Activated T-cell treated with anti-CD3 and anti-CD28 coated beads, Interleukin-2, amount 50 U/mL, for 48 hours (primary cell): ENCODE measurements around the gene GBX2.

Experiments
- DNase-seq, 2 experiments: peaks; one replicate each; pipeline ENCODE4 v3.0.0-alpha.2; 2020

Gene GBX2

DNA sequence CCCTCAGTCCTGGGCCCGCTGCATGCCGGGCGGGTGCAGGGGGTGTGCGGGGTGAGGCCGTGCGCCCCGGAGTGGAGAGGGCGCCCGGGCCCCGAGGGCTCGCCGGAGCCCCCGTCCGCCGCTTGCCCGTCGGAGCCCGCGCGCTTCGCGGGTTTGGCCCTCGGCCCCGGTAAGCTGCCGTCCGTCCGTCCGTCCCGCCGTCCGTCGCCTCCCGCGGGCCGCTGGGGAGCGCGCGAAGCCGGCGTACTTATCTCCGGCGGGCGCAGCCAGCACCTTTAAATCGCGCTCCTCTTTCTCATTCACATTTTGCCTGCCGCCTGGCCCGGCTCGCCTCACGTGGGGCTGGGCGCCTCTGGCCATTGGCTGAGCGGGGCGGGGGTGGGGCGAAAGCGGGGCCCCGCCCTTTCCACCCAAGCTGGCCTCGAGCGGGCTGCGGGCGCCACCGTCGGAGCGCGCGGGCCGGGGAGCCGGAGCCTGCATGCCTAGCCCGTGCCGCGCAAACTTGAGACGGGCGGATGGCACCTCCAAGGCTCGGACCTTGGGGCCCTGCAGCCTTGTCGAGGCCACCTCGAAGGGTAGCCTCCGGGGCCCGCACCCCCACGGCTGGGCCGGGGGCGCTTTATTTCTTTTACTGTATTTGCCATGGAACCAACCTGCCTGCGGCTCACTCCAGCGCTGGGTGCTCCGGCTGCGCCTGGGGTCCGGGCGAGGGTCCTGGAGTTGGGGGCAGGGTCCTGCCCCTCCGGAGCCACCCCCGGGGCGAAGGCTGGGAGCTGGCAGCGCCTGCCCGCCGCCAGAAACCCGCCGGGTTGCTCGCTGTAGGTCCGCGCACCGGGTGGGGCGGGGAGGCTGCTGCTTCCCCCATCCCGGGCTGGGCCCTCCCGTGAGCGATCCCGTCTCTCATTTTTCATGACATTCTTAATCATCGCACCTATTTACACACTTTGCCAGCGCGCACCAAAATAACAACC is at the start of gene GBX2:
Gene GBX2, minus strand, starts transcription at position 277 of the 971 bp plus-strand sequence. CDS start 415 bp downstream, outside the sequence.
- DNase-seq: peak; percentile 45 to 51

DNA sequence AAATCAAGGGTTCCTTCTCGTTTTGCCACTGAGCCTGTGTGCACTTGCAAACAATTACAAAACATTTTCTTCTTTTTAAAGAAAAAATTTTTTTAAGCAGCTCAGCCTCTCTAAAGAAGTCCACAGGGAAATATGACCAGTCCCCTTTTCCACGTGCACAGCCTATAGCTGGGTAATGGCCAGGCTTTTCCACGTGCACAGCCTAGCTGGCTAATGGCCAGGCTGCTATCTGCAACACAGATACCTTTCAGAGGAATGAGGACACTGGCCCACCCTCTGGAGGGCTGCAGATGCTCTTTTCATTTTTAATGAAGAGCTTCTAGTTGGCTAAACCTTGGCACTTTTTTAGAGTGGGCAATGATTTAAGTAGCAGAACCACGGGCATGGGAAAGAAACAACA is 49.7 kb upstream of the GBX2 start:
- no peak for DNase-seq

DNA sequence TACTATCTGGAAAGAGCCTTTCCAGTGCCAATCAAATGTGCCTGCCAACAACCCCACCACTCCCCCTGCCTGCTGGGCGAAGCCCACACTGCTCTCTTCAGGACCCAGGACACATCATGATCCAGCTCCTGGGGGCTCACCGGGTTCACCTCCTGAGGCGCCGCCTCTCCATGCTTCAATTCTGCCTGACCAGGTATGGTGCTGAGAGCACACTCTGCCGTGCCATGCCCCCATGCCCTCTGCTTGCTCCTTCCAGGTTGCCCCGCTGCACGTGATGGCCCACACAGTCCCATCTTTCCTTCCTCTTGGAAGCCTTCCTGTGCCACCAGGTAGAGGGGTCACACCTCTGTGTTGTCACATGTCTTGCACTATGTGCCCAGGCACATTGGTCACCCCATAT is 48.5 kb upstream of the GBX2 start:
- DNase-seq: no peak

DNA sequence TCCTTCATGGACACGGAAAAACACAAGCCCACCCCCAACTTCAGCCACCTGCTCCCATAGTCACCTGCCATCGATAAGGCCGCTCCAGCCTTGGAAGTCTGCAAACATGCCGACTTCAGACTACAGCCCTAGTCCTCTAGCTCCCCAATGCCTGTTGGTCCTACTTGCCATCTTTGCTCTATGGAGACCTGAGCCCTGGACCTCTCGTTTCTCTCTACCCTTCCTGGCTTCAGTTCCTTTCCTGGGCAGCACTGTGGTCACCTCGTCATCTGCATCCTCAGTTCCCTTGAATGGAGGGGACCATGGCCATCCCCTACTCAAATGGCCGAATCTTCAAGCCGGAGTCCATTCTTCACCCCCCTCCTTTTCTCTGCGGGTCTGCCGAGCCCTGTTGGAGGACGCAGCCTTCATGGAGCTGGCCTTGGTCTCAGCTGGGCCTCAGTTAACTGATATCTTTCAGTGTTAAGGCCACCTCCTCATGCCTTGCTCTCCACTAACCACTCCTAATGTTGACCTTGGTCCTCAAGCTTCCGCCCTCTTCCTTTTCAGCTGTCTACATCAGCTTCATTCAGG is 47.7 kb upstream of the GBX2 start:
- no peak for DNase-seq

DNA sequence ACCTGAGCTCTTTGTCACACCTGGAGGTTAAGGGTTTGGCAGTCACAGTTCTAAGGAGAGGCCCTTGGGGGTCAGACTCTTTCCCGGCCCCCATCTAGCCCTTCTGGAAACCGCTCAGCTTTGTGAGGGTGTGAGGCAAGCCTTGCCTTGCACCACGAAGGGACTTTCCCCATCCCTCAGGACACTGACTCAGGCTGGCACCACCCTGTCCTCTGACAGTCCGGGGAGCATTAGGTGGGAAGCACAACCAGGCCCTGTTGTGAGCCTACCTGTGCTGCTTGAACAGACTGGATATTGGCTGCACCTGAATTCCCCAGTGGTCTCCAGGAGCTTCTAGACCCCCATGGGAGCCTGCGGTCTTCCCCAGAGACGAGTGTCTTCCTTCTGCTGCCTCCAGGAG is 47.0 kb upstream of the GBX2 start:
- DNase-seq: no peak

DNA sequence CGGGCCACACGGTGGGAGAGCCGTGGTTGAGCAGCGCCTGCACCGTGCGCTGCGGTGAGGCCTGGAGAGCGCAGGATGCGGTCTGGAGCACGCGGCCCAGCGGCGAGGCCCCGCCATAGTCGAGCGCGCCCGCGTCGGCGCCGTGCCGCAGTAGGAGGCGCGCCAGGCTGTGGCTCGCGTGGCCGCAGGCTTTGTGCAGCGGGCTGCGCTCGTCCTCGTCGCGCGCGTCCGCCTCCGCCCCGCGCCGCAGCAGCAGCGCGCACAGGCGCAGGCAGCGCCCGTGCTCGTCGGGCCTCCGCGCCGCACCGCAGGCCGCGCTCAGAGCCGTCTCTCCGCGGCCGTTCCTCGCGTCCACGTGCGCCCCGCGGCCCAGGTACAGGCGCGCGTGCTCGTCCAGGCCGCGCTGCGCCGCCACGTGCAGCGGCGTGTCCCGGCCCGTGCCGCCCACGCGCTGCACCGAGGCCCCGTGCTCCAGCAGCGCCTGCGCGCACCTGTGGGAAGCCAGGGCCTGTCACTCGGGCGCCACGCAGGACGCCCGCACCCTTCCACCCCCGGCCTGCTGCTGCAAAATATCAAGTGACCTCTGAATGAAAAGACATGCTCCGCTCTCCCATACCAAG is 46.3 kb upstream of the GBX2 start:
- no peak for DNase-seq

DNA sequence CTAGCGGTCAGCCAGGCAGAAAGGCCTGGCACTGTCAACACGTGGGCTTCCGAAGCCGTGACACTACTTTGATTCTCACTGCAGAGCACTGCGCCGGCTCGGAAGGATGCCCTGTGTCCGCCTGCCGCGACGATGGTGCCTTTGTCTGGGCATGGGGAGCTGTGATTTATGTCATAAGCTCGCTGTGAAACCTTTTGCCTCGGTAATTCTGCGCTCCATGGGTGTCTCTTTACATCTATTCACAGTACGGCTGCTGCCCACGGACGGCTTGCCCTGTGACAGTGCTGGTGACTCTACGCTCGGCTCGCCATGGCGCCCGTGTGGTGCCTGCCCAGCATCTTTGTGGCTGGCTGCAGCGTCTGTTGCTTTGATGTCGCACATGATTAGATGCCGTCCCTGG is 43.1 kb upstream of the GBX2 start:
- DNase-seq: no peak

DNA sequence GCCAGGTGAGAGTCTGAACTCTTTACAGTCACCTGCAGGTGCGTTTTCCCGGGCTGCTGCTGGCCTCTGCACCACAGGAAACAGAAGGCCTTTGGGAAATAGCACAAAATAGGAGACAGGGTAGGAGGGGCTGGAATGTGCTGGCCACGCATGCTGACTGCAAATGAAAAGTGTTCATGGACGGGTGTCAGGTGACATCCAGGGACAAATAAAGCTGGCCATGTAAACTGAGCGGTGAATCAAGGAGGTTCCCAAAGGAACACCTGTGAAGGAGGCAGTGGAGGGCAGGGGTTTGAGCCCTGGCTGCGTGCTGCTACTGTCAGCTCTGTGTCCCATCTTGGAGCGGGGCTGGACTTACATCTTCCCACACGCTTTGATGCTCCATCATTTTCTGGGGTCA is 42.4 kb upstream of the GBX2 start:
- no peak for DNase-seq

DNA sequence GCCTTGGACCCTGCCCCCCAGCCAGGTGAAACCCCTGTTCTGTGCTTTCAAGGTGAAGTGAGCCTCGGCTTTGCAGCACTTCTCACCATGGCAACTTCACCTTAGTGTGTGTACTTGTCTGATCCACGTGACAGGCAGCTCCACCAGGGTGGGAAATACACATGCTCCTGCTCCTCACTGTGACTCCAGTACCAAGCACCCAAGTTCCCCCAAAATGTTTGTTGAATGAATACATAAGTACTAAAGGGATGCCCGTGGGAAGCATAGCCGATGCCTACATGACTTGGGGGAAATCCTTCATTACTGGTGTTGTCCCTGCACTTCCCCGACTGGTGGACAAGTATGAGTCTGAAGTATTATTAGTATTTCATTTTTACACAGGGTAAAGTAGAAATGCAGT is 41.8 kb upstream of the GBX2 start:
- no peak for DNase-seq

DNA sequence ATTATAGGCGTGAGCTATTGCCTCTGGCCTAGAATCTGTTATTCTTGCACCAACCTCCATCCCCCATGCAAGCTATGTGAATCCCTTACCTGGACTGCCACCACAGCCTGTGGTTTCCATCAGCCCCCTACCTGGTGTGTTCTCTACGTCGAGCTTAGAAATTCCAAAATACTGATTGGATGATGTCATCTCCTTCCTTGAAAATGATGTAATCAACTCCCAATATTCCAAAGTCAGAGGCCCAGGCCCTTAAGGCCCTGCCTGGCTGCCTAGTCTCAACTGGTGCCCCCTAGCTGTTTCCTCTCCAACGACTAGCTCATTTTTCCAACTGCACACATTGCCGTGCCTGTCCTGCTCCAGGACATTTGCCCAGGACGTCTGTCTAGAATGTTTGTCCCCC is 41.3 kb upstream of the GBX2 start:
- no peak for DNase-seq

DNA sequence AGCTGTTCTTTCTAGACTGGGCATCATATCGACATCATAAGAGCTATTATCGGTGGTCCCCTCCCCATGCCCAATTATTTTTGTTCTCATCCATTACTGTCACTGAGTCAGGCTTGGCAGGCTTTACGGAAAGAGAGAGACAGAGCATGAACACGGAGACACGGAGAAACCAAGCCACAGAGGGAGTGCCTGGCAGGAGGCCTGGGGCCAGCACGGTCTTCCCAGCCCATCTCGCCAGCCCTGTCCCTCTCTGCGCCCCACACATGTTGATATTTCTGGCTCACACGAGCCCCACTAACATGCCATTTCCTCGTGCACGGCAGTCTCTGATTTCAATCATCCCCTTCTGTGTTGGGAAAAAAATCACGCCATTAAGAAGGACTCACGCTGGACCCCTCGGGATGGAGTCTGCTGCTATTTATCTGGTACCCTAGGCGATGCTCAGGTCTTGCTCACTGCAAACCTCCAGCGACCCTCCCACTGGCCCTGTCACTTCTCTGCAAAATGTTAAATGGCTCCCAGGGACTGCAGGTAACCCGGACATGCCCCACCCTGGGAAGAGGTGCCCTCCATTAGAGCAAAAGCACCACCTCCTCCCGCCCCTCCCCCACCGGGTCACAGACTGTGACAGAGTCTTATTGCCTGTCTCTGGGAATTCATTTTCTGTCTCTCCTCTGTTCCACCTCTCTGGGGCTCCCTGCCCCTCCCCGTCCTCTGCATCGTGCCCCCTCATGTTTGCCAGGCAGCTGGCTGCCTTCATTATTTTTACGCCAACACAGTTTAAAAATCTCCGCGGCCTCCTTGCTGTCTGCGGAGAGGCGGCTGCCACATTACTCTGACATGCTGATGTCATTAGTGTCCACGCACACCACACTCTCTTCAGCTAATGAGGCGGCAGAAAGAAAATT is 40.1 kb upstream of the GBX2 start:
- DNase-seq: no peak

DNA sequence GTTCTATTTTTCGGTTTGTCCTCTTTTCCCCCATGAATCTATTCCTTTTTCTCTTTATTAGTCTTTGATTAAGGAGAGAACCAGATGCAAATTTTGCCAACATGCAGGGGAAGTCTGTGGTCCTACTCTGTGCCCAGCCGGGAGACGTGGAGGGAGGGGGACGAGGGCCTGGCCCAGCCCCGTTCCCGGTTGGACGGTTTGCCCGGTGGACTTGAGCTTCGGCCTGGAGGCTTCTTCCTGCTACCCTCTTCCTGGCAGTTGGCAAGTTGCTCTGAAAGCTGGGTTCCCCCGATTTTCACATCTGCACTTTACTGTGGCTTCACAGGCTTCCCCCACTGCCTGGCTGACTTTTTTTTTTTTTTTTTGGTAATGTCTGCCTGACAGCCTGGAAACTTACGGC is 39.3 kb upstream of the GBX2 start:
- no peak for DNase-seq

DNA sequence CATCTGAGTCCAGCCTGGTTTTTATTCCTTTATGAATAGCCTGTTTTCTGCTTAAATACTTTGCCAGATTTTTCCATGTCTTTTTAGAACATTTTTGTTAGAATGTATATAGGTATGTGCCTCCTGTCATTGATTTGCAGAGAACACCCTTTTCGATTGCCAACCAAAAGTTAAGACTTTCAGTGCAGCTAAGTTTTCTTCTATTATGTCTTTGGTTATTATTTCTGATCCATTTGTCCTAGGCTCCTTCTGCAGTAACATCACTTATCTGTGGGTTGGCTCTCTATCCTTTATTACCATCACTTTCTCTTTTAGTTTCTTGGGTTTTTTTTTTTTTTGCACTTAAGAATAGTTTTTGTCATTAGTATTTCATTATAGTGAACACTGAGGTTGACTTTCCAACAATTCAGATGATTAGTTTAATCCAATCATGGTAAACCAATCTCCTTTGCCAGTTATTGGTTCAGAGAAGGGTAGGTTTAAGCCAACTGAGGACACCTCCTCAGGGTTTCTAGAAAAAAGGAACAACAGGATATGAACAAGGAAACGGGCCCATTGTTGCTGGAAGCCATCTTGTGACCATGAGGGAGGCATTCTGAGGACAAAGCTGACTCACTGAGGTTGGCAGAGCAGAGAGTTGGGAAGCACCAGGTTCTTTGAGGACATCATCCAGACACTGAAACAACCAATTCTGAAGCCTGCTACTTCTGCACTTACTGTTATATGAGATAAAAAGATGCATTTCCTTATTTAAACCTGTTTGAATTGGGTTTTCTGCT is 37.9 kb upstream of the GBX2 start:
- DNase-seq: no peak

DNA sequence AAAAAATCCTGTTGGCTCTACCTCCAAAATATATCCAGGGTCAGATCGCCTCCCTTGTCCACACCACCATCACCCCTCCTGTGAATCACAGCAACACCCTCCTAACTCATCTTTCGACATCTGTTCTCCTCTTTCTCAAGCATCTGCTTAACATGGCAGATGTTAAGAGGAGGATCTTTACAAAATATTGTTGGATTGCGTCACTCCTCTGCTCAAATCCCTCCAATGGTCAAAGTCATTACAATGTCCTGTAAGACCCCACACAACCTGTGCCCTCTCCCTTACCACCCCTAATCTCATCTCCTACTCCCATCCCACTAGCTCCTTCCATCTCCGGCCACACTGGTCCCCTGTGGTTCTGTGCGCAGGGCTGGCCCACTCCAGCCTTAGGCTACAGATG is 36.8 kb upstream of the GBX2 start:
- no peak for DNase-seq

DNA sequence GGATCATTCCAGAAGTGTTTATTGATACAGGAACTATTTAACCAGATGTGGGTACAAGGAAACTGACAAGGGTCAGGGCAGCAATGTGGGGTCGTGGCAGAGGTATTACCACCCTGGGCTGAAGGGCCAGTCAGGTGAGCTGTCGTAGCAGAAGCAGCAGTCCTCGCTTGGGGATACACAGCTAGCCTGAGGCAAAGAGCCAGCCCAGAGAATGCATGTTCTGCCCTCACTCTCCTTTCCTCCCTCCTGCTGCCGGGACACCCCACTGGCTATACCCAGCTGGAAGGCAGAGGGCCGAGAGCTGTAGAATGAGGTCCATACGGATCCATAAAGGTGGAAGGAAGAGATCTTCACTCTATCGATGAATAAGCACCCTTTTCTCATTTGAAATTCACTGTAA is 32.2 kb upstream of the GBX2 start:
- no peak for DNase-seq

DNA sequence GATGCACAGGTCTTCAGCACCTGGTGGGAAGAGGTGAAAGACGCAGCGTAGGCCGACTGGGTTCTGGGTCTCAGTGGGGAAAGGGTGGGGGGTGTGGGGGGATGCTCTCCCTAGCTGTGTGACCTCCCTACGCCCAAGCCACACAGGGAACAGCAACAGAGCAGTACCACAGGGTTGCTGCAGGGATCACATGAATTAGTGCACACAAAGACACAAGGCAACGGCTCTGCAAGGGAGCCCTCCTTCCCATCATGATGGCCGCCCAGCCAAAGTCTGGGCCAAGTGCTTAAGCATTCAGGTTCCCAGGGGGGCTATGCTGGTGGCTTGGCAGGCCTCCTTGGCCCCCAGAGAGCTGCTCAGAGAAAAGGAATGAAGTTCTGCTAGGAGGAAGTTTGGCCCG is 28.2 kb upstream of the GBX2 start:
- no peak for DNase-seq

DNA sequence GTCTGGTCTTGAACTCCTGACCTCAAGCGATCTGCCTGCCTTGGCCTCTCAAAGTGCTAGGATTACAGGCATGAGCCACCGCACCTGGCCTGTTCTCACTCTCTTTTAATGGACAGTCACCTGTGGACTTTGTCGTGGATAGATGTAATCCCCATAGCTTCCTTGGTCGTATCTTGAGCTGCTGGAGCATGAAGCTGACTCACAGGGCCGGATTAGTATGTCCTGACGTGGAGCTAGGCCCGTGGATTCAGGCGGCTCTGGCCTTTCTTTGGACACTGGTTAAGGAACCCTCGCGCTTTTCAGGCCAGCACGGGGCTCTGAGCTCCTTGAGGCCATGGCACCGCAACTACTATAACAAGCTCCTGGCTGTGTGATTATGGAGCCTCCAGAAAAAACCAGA is 27.5 kb upstream of the GBX2 start:
- DNase-seq: no peak

DNA sequence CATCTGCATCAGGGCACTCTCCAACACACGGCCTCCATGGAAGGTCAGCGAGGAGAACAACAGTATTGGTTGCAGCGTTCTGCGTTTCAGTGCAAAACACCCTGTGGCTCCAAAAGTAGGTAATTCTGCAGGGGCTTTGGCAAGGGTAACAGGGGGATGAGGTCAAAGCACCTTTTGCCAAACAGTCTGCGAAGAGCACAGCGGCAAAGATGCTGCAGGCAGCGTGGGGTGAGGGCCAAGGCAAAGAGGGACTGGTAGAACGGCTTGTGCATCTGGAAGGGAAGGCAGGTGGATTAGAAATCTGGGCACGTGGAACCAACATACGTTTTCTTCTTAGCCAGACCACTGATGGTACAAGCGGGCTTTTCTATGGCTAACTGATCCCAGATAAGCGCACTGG is 26.6 kb upstream of the GBX2 start:
- DNase-seq: no peak

DNA sequence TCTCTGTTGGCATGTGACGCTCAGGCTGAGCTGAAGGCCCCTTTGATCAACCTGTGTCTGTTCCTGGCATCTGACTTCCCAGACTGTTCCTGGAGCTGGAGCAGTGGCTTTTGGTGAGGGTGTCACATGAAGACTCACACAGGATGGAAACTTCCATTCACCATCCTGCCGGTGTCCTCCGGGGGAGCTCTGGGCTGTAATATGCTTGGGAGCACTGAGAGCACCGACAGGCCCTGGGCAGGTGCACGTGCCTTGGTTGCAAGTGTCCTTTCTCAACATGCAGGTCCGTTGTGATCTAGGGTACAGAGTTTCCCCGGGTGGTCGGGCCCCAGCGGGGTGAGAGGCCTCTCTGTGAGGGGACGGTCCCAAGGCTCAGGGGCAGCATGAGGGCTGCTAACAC is 24.8 kb upstream of the GBX2 start:
- DNase-seq: no peak

DNA sequence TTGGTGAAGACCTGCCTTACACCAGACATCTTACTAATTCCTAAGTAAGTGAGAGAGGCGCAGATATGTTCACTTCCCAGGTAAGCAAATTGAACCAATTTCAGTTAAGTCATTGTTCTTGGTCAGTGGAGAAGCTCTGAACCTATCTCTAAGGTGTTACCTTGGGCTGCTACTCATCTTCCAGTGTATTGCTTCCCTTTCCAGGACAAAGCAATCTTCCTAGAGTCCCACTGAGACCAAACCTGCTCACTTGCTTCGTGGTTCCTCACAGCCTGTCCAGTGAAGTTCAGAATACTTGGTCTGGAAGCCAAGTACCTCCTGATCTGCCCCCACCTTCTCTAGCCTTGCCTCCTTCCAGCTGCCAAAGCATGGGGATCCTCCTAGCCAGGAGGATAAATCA is 22.5 kb upstream of the GBX2 start:
- DNase-seq: no peak

DNA sequence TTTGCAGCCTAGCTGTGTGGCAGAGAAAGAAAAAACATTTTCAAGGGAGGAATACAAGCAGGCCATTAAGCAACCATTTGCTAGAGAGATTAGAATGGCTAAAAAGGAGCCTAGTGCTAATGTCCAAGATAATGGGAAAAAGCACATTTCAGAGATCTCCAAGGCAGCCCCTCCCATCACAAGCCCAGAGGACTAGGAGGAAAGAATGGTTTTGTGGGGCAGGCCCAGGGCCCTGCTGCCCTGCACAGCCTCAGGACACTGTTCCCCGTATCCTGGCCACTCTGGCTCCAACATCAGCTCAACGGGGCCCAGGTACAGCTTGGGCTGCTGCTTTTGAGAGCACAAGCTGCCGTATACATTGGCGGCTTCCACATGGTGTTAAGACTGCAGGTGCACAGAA is 16.5 kb upstream of the GBX2 start:
- no peak for DNase-seq

DNA sequence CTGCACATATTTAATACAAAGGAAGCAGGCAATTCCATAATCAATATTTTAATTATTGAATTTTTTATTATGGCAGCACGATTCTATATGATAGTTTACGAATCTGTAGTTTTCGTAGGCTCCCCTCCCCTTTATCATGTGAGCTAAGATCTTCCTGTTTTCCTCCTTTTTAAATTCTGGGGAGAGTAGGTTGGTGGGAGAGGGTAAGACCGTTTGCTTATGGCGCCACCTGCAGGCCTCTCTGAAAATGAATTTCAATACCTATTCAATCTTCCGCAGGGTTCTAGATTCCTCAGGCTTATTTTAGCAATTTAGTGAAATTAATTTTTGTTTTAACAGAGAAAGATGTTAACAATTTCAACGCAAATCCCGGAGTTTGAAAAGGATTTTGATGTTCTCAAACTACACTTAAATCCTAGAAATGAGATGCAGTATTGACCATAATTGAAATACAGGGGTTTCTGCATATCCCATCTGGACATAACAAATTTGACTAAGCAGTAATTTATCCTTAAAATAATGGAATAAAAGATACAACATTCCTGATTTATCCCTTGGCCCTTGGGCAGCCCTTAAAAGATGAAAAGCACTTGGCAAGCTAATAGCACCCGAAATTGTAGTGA is 12.8 kb upstream of the GBX2 start:
- DNase-seq: peak in 1 of 2 experiments; percentile 50
